Measurements from ENCODE around the gene SERPINB7. TPM values are rescaled to one million over a fixed set of nuclear protein-coding genes. Genes with fewer than 3 reads are reported as not detected.
"Not testable (repeated sequence)": the region's sequence is repeated elsewhere in the genome, so short reads cannot be mapped to it uniquely, and the experiment has no call there.

Gene SERPINB7
- total RNA-seq (2014; rRNA removed; shearing (Covaris generic)): 10.0 and 13.1 TPM in 2 replicates

GRCh38 chr18:63775166-63775730 is at the start of gene SERPINB7:
TSS of gene SERPINB7 (plus strand) at chr18:63775418. CDS start at chr18:63782373, 6,955 bp downstream.
- DNase-seq (ENCODE audit: low read depth): peak; percentile 64

- no peak for DNase-seq (ENCODE audit: low read depth)
Measured at GRCh38 chr18:63725682-63726480, 49.3 kb upstream of the SERPINB7 start.

- DNase-seq (ENCODE audit: low read depth): peak; percentile 71
Measured at GRCh38 chr18:63730773-63731172, 44.4 kb upstream of the SERPINB7 start.

- no peak for DNase-seq (ENCODE audit: low read depth)
Measured at GRCh38 chr18:63731215-63731614, 44.0 kb upstream of the SERPINB7 start.

- no peak for DNase-seq (ENCODE audit: low read depth)
Measured at GRCh38 chr18:63736876-63737275, 38.3 kb upstream of the SERPINB7 start.

GRCh38 chr18:63741769-63742168 is 33.4 kb upstream of the SERPINB7 start:
- DNase-seq (ENCODE audit: low read depth): peak; percentile 29

- no peak for DNase-seq (ENCODE audit: low read depth)
Measured at GRCh38 chr18:63747006-63747405, 28.2 kb upstream of the SERPINB7 start.

GRCh38 chr18:63749489-63749888 is 25.7 kb upstream of the SERPINB7 start:
- no peak for DNase-seq (ENCODE audit: low read depth)

- DNase-seq (ENCODE audit: low read depth): no peak
Measured at GRCh38 chr18:63752636-63753035, 22.6 kb upstream of the SERPINB7 start.

GRCh38 chr18:63753676-63754075 is 21.5 kb upstream of the SERPINB7 start:
- DNase-seq (ENCODE audit: low read depth): no peak

GRCh38 chr18:63757541-63757940 is 17.7 kb upstream of the SERPINB7 start:
- no peak for DNase-seq (ENCODE audit: low read depth)

- peak; percentile 46 for DNase-seq (ENCODE audit: low read depth)
Measured at GRCh38 chr18:63758615-63759240, 16.5 kb upstream of the SERPINB7 start.

- DNase-seq (ENCODE audit: low read depth): not testable (repeated sequence)
Measured at GRCh38 chr18:63759786-63760185, 15.4 kb upstream of the SERPINB7 start.

- peak; percentile 37 for DNase-seq (ENCODE audit: low read depth)
Measured at GRCh38 chr18:63762518-63762917, 12.7 kb upstream of the SERPINB7 start.

GRCh38 chr18:63763831-63764600 is 11.2 kb upstream of the SERPINB7 start:
- no peak for DNase-seq (ENCODE audit: low read depth)

GRCh38 chr18:63765837-63766236 is 9.4 kb upstream of the SERPINB7 start:
- DNase-seq (ENCODE audit: low read depth): no peak

GRCh38 chr18:63773551-63773950 is 1.7 kb upstream of the SERPINB7 start:
- DNase-seq (ENCODE audit: low read depth): no peak

GRCh38 chr18:63774511-63774910 is 707 bp upstream of the SERPINB7 start:
- no peak for DNase-seq (ENCODE audit: low read depth)

- DNase-seq (ENCODE audit: low read depth): no peak
Measured at GRCh38 chr18:63779386-63779785, 4.2 kb downstream of the SERPINB7 start.

- no peak for DNase-seq (ENCODE audit: low read depth)
Measured at GRCh38 chr18:63783394-63783793, 8.2 kb downstream of the SERPINB7 start.

GRCh38 chr18:63784787-63785452 is 9.7 kb downstream of the SERPINB7 start:
- DNase-seq (ENCODE audit: low read depth): no peak

GRCh38 chr18:63787673-63788072 is 12.5 kb downstream of the SERPINB7 start:
- DNase-seq (ENCODE audit: low read depth): no peak
